ENCODE results near the gene HPF1. TPM values are rescaled to one million over a fixed set of nuclear protein-coding genes. Genes with fewer than 3 reads are reported as not detected.

Gene HPF1
- total and polyA plus RNA-seq, 2 of the 13 experiments (the other 11 are each of a cell fraction or from before 2014, with no cell fraction given) = 5.1 to 14.8 TPM

DNA sequence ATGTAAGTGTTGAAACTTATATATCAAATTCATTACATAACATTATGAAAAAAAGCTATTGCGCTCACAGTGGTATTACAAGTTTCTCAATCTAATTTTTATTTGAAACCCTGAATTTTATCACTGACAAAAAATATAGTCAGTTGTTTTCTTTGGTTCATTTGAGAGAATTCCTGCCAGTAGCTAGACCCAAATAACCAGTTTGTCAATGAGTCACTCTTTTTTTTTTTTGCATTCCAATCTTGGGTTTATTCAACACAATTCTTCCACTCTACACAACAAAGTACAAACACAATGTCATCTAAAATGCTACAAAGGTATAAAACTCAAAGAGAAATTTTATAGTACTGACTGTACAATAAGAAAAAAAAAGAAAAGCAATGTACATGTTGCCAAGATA is 13.1 kb downstream of the HPF1 start:
- Histone ChIP-seq H4K20me1 (ENCODE audit: insufficient read depth, low read length) (no peaks in the 10 kb centered on the region), H3K27me3 (ENCODE audit: control insufficient read depth in 1 of 2, insufficient read depth in 2 of 2, low read length in 2 of 2) (no peaks in the 10 kb centered on the region), H3K9me3 (ENCODE audit: low read length) (no peaks in the 10 kb centered on the region), H3K27ac (ENCODE audit: extremely low read length, insufficient read depth, low read length) (no peak overlapping the region), H3K4me2 (ENCODE audit: low read depth, low read length) (no peak overlapping the region), H2AFZ (ENCODE audit: low read length) (no peak overlapping the region), H3K4me1 (ENCODE audit: insufficient read depth, low read length) (no peaks in the 10 kb centered on the region), H3K79me2 (ENCODE audit: insufficient read depth, low read length) (no peaks in the 10 kb centered on the region), H3K36me3 (replicated peaks in 1 of 2; ENCODE audit: control insufficient read depth in 1 of 2, insufficient read depth in 2 of 2, low read length in 2 of 2) (peaks cover 0 to 5% of the 10 kb centered on the region in 2 experiments; a peak in 2 of 5 replicates), H3K9ac (ENCODE audit: insufficient read depth, low read depth, low read length) (no peak overlapping the region), H3K4me3 (replicated peaks in 1 of 3; ENCODE audit: insufficient read depth in 1 of 3, low read depth in 2 of 3, low read length in 3 of 3) (no peak overlapping the region)
- no TSS peak for BruUV-seq (replicated peaks)
- CTCF ChIA-PET (ENCODE audit: low intra/inter-chr PET ratio, low total read pairs) = no interaction called here
- POLR2A ChIA-PET = no interaction called here
- FAIRE-seq (no peak), ATAC-seq (no peak), DNase-seq (ENCODE audit: low spot score) (no peak)
- WGBS (ENCODE audit: low lambda C conversion rate) = 92% methylated on average over 1 of the region's 1 CpG
- in situ Hi-C loops (cut with HindIII; ENCODE audit: extremely low pct_ligation_motif_present, low pct_unique_long_range_greater_than_20kb) = no loop called here
- intact Hi-C loops (cut with micrococcal nuclease; ENCODE audit: unreplicated experiment) = no loop called here
- TF ChIP-seq ZNF496 (CRISPR knock-in tag; IDR thresholded peaks at IDR 0.05; ENCODE audit: insufficient replicate concordance) (no peak), ARID2 (CRISPR knock-in tag; IDR thresholded peaks at IDR 0.05; ENCODE audit: borderline replicate concordance) (no peak), ZNF121 (CRISPR knock-in tag; IDR thresholded peaks at IDR 0.05) (no peak), TCF7L2 (IDR thresholded peaks at IDR 0.05; ENCODE audit: low read depth, low read length) (no peak)
- TF ChIP-seq, protein P1, sequence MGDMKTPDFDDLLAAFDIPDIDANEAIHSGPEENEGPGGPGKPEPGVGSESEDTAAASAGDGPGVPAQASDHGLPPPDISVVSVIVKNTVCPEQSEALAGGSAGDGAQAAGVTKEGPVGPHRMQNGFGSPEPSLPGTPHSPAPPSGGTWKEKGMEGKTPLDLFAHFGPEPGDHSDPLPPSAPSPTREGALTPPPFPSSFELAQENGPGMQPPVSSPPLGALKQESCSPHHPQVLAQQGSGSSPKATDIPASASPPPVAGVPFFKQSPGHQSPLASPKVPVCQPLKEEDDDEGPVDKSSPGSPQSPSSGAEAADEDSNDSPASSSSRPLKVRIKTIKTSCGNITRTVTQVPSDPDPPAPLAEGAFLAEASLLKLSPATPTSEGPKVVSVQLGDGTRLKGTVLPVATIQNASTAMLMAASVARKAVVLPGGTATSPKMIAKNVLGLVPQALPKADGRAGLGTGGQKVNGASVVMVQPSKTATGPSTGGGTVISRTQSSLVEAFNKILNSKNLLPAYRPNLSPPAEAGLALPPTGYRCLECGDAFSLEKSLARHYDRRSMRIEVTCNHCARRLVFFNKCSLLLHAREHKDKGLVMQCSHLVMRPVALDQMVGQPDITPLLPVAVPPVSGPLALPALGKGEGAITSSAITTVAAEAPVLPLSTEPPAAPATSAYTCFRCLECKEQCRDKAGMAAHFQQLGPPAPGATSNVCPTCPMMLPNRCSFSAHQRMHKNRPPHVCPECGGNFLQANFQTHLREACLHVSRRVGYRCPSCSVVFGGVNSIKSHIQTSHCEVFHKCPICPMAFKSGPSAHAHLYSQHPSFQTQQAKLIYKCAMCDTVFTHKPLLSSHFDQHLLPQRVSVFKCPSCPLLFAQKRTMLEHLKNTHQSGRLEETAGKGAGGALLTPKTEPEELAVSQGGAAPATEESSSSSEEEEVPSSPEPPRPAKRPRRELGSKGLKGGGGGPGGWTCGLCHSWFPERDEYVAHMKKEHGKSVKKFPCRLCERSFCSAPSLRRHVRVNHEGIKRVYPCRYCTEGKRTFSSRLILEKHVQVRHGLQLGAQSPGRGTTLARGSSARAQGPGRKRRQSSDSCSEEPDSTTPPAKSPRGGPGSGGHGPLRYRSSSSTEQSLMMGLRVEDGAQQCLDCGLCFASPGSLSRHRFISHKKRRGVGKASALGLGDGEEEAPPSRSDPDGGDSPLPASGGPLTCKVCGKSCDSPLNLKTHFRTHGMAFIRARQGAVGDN (CRISPR knock-in tag; IDR thresholded peaks at IDR 0.05) = no peak
- TF ChIP-seq, protein P2, sequence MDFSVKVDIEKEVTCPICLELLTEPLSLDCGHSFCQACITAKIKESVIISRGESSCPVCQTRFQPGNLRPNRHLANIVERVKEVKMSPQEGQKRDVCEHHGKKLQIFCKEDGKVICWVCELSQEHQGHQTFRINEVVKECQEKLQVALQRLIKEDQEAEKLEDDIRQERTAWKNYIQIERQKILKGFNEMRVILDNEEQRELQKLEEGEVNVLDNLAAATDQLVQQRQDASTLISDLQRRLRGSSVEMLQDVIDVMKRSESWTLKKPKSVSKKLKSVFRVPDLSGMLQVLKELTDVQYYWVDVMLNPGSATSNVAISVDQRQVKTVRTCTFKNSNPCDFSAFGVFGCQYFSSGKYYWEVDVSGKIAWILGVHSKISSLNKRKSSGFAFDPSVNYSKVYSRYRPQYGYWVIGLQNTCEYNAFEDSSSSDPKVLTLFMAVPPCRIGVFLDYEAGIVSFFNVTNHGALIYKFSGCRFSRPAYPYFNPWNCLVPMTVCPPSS (IDR thresholded peaks at IDR 0.05) = no peak
- TF ChIP-seq, protein P3, sequence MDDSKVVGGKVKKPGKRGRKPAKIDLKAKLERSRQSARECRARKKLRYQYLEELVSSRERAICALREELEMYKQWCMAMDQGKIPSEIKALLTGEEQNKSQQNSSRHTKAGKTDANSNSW (CRISPR knock-in tag; IDR thresholded peaks at IDR 0.05; ENCODE audit: borderline replicate concordance) = no peak

All from HepG2 (cell line).